GM21576 (cell line): ENCODE results near the gene ALAS1.

Source experiments
- ATAC-seq: cut with Tn5 transposase; IDR thresholded peaks from one replicate; pipeline ENCODE4 v1.9.1; 2021; ENCODE audit warnings: mild to moderate bottlenecking, moderate library complexity; ENCODE audit not compliant: unreplicated experiment

The ALAS1 gene

DNA sequence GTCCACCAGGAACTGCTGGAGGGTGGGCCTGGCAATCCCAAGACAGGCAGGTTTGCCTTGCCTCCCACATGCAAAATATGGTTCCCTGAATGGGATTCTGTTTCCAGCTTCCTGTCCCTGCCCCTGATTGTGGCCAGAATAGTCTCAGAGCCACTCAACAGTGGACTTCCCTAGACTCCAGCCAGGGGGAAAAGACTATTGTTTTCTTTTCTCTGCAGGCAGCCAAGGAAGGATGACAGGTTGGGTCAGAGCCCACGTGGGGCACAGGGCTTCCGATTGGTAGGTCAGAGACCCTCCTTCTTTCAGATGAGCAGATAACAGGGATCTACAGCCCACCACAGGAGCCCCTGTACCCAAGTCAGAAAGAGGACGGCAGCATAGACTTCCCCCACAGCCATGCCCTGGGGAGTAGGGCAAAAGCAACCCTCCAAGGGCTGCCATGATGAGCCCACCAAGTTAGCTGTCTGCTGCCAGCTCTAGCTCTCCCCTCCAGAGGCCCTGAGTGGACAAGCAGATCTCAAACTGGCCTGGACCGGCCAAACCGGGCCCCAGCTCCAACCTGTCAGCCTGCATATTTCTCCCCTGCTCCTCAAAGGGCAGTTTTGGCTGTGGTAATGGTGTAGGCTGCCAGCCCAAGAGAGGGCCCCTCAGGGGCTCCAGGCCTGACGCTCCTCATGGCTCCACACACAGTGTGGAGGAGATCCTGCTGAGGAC lies 21.1 kb downstream of the ALAS1 start:
- ATAC-seq = no peak

DNA sequence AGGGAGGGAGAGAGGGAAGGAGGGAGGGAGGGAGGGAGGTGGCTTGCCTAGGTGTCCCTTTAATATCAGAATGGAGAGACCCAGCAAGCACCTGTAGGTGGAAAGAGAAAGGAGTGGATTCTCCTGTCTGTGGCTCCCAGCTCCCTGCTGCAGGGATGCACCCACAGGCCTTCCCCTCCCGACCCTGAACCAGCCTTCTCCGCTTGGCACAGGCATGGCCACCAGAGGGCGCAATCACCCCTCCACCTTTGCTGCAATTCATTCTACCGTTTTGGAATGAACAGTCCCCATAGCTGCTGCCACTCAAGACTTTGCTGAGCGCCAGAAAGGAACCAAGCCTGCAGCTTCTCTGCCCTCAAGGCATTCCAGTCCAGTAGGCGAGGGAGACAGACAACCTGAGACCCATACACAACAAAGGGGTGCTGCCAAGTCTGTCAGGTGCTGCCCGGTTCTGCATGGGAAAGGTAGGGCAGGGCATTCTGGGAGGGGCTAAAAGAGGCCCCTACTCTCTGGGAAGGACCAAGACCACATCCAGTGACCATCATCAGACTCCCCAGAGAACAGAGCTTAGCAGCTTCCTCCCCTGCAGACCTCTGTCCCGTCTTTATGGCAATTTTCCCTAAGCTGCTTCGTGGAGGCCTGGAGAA lies 22.5 kb downstream of the ALAS1 start:
- ATAC-seq = peak; percentile 51

DNA sequence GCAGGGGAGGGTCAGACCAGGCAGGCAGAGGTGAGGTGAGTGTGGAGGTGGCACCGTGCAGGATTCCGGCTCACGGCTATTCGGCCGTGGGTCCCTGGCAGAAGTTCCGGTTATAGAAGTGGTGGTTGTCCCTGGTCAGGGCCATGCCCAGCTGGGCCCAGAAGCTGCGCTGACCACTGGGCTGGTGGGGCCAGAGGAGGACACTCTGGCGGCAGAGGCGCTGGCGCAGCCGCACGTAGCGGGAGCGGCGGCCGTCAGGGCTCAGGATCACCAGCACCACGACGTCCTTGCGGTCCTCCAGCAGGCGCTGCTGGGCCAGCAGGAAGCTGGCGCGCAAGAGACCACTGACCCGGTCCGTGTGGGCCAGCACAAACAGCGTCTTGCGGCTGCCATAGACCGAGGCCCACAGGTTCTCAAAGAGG lies 23.2 kb downstream of the ALAS1 start:
- ATAC-seq = no peak

DNA sequence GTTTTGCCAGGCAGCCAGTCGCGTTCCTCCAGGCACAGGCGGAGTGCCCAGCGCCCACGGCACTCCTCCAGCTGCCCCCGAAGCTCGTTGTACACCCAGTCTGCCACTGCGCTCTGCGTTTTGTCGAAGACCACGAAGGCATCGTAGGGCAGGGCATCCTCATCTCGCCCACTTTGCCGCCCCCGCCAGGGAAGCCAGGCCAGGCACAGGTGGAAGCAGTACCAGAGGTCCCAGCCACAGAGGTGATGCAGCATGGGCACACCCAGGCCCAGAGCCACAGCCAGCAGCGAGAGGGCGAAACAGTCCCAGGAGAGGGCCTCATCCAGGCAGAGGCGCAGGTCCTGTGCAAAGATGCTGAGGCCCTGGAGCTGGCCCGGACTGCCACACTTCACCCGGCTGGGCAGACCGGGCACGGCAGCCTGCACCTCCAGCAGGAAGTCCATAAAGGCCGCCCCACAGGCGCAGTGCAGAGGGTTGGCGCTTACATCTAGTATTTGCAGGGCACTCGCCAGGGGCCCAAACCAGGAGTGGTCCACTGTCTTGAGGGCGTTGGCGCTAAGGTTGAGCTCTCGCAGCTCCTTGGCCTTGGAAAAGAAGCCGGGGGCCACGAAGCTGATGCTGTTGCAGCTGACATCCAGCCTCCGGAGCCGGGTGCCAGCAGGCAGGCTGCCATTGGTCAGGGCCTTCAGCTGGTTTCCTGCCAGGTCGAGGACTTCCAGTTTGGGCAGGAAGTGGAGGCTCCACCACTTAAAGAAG lies 23.8 kb downstream of the ALAS1 start:
- ATAC-seq = no peak

DNA sequence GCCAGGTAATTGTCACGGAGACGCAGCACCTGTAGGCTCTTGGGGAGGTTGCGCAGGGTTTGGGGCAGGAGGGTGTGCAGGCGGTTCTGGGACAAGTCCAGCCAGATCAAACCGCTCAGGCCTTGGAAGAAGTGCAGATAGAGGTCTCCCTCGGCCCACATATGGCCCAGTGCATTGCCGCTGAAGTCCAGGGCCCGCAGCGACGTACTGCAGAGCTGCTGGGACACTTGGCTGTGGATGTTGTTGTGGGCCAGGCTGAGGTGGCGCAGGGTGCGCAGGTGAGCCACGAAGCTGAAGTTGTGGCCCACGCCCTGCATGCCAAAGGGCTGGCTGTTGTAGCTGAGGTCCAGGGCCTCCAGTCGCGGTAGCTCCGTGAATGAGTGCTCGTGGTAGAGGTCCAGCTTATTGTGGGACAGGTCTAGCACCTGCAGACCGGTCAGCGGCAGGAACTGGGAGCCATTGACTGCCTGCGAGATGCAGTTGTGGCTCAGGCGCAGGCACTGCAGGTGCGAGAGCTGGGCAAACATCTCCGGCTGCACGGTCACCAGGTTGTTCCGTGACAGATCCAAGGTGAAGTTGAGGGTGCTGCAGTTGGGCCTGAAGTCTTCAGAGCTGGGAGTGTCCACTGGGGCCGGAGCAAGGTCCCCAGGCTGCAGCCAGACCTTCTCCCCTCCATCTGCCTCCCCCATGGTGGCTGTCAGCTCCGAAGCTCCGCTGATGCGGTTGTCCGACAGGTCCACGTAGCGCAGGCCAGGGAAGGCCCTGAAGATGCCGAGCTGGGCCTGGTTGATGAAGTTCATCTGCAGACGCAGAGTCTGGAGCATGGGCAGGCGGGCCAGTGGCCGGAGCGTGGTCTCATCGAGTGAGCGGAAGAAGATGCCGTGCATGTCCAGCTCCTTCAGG lies 24.6 kb downstream of the ALAS1 start:
- no peak for ATAC-seq

DNA sequence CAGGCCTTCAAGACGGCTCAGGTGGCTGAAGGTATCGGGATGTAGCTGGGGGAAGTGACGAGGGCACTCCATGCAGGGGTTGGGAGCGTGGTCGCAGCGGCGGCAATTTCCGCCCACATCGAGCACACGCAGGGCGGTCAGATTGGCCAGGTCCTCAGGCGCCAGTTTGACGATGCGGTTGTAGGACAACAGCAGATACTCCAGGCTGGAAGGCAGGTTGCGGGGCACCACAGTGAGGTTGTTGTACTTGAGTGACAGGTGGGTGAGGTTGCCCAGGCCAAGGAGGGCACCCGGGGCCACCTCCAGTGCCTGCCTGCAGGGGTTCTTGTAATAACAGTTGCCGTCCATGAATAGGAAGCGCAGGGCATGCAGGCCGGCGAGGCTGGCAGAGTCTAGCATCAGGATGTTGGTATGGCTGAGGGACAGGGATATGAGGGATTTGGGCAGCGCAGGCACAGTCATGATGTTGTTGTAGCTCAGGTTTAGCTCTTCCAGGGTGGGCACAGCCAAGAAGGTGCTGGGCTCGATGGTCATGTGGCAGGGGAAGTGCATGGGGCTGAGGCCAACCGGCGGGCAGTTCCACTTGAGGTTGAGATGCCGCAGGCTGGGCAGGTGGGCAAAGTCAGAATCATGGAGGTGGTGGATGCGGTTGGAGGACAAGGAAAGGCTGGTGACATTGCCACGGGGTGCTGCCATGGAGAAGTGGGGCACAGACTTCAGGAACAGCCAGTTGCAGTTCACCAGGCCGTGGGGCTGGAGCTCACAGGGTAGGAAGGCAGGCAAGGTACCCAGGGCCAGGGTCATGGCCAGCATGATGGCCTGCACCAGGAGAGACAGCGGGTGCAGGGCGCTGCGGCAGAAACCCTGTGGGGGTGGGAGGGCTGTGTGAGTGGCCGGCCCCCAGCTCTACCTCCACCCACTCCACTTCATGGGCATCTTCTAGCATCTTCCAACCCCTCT lies 25.8 kb downstream of the ALAS1 start:
- no peak for ATAC-seq

DNA sequence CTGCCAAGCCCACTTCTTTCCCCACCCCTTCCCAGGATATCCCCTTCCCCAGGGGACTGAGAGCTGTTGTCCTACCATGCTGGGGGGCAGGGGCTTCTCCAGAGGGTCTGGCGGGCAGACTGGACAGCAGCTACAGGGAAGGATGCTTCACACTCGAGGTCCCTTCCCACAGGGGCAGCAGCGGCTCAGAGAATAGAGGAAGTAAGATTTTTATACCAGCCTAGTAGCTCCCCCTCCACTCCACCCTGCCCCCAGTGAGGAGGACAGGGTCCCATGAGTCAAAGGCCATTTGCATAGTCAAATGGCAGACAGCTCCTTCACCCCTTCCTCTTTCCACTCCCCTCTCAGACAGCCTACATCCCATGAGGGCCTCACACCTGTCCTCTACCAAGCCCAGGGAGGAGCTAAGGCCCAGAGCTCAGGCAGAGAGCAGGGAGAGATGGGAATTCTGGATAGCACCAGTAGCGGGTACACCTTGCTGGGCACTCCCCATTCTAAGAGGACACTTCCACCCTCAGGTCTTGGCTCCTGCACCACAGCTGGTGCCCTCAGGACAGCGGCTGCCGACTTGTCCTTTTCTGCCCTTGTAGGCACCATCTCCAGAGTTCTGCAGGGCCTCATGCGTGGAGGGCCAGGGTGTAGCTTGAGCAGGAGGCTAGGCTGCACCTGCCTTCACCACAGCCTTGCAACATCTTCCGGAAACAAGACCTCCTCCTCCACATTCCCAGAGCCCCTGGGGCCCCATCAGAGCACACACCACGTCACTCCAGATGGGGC lies 27.7 kb downstream of the ALAS1 start, which contains the start of gene TLR9:
Gene TLR9 (minus strand): TSS at position 194 of the 777 bp plus-strand sequence. CDS start 116 bp downstream, at position 78.
- ATAC-seq = peak; percentile 76

DNA sequence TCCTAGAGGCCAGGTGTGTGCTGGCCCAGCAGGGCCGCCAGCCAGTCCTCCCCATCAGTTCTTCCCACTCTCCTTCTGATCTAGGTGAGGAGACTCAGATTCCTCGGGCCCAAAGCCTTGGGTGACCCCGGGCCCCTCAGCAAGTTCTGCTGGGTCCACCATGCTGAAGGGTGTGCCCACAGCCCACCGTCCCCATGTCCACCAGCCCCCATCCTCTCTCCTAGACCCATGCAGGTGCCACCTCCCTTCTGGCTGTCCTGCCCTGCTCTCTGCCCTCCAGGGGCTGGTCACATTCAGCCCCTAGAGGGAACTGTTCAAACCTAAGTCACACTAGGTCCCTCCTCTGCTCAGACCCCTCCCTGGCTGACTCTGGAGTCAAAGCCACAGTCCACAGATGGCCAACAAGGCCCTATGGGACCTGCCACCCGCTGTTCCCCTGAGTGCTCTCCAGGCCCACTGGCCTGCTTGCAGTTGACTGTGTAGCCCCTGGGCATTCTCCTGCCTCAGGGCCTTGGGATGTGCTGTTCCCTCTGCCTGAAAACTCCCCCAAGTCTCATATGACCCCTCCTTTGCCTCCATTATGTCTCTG lies 28.4 kb downstream of the ALAS1 start:
- peak; percentile 3 for ATAC-seq

DNA sequence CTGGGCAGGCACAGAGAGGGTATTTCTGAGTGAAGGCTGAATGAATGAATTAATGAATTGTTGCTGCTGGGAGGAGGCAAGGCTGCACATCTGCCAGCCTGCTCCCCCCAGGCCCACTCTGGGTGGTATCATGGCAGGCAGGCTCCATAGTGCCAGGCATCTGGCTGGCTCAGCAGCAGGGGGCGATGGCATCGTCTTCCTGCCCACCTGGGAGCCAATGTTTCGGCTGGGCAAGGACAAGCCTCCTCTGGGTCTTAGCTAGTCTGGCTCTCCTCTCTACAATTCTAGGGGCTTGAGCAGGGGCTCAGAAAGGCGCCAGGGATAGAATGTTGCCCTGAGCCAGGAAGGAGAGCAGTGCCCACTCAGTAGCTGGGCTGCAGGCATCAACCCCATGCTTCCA lies 29.2 kb downstream of the ALAS1 start:
- no peak for ATAC-seq

DNA sequence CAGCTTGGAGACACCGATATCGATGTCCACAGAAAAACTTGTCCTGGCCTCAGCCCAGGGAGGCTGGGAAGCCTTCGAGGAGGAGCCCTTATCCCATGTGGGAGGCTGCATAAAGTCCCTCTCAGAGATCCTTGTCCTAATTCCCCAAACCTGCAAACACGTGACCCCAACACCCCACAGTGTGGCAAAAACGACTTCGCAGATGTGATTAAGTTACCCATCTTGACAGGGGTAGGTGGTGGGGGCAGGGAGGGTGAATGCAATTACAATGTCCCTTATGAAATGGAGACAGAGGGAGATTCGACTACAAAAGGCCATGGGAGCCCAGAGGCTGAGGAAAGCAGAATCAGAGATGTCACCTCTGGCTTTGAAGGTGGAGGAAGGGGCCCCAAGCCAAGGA lies 29.8 kb downstream of the ALAS1 start:
- no peak for ATAC-seq

DNA sequence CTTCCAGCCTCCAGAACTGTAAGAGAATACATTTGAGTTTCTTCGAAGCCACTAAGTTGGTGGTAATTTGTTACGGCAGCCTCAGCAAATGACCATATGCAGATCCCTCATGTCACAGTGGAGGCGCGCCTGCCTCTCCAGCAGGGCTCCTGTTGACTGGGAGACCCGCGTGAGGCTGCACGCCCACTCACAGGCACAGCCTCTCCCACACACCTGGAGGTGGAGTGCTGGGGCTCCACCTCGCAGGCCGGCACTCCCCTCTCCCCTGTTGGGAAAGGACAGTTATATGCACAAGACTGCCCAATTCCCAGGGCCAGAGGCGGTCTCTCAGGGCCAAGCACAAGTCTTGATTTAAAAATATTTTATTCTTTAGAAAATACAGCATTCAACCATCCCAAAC lies 30.3 kb downstream of the ALAS1 start:
- no peak for ATAC-seq

DNA sequence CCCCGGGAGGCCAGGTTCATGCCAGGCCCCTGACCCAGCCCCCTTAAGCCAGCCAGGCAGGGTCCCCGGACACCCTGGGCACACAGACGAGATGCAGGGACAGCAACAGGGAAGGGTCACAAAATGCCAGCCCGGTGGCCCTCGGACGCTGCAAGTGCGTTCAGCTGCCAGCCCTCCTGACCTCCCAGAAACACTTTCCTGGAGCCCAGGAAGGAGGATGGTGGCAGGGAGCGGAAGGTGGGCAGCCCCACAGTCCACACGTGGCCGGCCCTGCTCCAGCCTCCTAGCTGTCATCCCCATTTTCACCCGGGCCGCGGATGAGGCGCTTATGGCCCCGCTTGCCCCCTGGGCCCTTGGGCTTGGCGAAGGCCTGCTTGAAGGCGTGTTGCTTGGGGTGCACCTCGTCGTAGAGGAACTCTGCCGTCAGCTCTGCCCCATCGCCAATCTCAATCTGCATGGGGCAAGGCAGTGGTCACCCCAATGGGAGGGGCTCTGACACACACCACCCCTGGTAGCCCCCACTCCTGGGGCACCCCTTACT lies 30.9 kb downstream of the ALAS1 start:
- ATAC-seq = no peak

DNA sequence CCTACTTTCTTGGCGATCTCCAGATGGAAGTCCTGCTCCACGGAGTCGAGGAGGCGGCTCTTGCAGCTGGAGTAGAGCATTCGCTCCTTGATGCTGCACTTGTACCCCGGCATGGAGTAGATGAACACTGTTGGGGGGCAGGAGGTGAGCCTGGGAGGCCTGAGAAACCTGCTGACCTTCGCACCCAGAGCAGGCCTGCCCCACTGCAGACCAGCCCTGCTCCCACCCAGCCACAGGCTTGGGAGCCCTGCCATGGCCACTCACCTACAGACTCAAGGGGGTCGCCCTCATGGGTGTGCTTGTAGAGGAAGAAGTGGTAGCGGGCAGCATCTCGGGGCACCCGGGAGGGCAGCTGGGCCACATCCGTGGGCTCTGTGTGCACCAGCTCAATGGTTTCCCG lies 31.7 kb downstream of the ALAS1 start:
- ATAC-seq = no peak

DNA sequence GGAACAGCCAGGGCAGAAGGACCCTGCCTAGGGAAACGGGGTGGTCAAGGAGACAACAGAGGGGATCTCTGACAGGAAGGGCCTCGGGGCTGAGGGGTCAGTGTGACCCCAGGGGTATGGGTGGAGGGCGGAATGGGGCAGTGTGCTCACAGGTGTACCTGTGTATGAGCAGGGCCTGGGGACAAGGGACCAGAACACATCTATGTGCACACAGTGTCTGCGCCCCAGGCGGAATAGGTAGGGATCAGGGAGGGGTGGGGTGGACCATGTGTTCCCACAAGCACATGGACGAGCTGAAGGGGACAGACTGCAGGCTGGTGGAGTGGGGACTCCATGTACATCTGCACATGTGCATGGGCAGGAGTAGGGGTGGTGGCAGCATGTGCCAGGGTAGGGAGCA lies 32.5 kb downstream of the ALAS1 start:
- ATAC-seq = no peak

DNA sequence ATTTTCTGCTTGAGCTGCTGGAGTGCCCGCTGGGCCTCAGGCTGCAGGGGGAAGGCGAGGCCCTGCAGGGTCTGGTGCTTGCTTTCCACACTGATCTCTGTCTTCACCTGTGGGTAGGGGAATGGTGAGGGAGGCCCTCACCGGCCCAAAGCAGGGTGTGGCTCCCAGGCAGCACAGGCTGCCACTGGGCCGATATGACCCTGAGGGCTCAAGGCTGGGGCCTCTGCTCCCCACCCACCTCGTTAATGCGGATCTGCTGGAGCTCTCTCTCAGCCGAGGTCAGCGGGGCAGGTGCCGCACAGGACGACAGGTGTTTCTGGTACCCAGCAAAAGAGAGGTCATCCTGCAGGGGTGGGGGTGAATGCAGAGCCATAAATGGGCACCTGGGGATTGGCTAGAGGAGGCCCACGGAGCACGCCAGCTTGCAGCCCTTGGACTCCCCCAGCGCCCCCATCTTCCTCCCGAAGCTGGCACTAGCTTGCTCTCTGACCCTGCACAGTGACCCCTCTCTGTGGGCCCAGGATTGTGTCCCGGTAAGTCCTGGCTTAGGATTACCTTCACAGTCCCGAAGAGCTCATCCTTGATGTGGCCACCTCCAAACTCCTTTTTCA lies 33.0 kb downstream of the ALAS1 start:
- ATAC-seq = no peak

DNA sequence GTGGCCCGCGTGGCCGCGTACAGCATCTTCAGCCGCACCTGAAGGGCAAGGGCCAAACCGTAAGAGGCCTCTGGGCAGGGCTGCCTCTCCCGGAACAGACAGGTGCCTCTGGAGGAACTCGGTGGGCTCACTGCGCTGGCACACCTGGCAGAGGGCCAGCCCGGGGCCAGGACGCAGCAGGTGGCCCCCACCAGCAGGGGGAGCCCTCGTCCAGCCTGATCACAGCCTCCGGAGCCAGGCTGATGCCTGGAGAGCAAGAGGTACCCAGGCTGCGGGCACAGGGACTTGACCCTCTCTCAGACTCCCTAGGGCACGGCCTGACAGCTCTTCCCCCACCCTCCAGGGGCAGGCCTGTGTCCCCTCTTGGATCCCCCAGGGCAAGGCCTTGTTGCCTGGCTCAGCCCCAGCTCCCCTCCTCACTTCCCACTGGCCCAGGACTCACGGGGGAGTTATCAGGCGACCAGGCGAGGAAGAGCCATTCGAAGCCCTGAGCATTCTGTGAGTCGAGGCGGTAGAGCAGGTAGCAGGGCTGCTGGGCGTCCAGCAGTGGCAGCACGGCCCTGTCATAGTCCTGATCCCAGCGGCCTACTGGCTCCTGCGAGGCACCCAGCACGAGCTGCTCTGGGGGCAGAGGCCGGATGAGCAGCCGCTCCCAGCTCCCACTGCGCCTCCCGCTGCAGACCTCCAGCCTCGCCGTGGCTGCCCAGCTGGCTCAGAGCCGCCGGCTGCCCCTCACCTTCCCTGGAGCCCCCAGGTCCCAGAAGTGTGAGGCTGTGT lies 33.7 kb downstream of the ALAS1 start:
- ATAC-seq = no peak
